ENCODE measurements around the gene RPL28.

The RPL28 gene

GRCh38 chr19:55385724-55386492 lies at the start of gene RPL28:
TSS of gene RPL28 (plus strand) at chr19:55385932. CDS start at chr19:55386358, 426 bp downstream.
- peak; percentile 95 to 98 (median 97) for DNase-seq (ENCODE audit: low read depth in 3 of 3)

DNA sequence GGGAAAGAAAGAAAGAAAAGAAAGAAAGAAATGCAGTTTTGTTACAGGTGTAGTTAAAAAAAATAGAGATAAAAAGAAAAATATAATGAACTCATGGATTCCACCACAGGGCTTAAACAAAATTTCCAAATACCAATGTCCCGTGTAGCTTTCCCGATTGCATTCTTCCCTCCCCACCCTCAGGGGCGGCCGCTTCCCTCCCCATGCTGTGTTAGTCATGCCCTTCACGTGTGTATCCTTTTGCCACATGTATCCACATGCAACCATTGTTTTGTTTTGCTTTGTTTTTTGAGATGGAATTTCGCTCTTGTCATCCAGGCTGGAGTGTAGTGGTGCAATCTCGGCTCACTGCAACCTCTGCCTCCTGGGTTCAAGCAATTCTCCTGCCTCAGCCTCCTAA lies 49.6 kb upstream of the RPL28 start:
- DNase-seq (ENCODE audit: low read depth in 3 of 3): no peak

DNA sequence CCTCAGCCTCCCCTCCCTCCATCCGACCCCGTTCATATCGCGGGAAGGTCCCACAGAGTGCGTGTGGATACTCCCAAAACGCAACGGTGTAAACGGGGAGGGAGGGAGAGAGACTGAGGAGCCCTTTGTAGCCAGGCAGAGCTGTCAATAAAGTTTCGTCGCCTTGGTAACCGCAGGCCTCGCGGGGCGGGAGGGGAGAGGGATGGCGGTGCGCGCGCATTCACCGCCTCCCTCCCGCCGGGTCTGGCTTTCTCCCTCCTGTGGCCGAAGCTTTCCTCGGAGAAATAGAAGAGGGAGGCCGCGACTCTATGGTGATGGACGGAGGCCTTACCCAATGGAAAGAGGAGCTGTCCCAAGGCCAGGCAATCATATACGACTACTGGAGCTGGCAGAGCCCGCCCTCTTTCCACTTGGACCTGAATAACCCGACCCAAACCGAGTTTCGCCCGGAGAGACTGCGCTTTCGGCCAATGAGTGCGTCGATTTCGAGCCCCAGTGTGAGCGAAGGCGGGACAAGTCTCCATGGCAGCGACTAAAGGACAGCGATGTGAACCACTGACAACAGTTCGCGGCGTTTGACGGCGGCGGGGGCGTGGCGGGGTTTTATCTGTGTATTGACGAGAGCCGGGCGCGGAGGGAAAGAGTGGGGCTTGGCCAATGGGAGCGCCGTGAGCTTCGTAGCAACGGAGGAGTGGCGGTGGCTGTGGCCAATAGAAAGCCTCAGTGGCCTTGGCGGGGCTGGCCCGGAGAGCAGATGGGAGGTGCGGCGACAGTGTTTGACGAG lies 46.4 kb upstream of the RPL28 start, which contains the start of gene KMT5C:
Gene KMT5C, plus strand, starts transcription at position 772 of the 784 bp plus-strand sequence. CDS start 2,061 bp downstream, outside the sequence.
- peak; percentile 100 for DNase-seq (ENCODE audit: low read depth in 3 of 3)

GRCh38 chr19:55339889-55340783 lies 45.6 kb upstream of the RPL28 start:
- DNase-seq (ENCODE audit: low read depth in 3 of 3): peak in 1 of 3 experiments; percentile 17

DNA sequence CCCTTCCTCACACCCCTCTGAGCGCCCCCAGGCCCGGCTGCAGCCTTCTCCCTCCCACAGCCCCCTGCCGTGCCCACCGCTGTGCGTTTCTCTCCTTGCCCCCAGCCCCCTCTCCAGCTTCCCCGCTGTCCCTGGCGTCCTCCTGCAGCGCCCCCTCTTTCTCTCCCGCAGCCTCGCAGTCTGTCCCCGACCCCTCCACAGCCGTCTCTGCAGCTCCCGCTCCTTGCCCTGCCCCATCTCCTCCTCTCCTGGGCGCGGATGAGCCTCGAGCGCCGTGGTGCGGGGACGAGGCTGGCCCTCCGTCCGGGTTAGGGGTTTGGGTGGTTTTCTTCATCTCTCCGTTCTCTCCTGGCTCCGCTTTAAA lies 45.0 kb upstream of the RPL28 start:
- DNase-seq (ENCODE audit: low read depth in 3 of 3): no peak

DNA sequence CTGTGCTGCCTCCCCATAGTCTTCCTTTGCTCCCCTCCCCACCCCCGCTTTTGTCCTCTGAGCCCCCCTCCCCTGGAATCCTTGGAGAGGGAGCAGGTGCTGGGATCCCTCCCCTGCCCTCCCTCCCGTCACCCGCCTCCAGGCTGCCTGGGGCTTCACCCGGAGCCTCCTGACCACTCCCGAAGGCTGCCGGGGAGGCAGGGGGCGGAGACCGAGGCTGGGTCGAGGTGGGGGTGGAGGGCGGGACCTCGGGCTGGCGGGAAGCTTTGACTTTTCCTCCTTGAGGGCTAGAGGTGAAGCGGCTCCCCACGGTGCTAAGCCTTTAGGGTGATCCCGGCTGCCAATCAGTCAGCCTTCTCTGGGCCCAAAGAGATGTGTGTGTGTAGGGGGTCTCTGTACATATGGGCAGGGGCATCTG lies 44.6 kb upstream of the RPL28 start:
- DNase-seq (ENCODE audit: low read depth in 3 of 3): peak; percentile 27 to 79 (median 48)

DNA sequence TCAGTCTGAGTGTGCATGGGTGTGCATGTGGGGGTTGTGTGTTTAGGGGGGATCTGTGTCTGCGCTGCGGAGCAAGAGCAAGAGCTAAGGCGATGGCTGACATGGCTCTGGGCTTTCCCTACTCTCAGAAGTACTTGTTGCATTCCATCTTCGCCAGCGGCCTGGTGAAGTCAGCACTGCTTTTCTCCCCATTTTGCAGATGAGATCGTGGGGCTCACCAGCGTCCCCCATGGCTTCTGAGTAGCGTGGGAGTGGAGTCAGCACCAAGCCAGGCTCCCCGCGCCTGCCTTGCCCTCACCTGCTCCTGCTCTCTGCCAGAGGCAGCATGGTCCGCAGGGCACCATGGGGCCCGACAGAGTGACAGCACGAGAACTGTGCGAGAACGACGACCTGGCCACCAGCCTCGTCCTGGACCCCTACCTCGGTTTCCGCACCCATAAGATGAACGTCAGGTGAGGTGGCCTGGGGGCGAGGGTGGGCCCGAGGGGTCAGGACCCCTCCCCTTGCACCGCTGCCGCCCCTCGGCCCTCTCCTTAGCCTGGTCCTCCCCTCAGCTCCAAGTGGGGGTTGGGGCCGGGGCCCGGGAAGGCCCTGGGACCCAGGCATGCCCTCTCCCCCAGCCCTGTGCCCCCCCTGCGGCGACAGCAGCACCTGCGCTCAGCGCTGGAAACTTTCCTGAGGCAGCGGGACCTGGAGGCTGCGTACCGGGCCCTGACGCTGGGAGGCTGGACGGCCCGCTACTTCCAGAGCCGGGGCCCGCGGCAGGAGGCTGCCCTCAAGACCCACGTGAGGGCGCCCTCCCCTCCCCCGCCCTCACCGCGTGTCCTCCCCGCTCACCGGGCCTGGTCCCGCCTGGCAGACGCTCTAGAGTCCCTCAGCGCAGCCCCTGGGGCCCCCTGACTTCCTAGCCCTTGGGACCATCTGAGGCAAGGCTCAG lies 43.9 kb upstream of the RPL28 start:
- DNase-seq (ENCODE audit: low read depth in 3 of 3): no peak

GRCh38 chr19:55344444-55344843 lies 41.3 kb upstream of the RPL28 start:
- DNase-seq (ENCODE audit: low read depth in 3 of 3): no peak

GRCh38 chr19:55345101-55345817 lies 40.5 kb upstream of the RPL28 start:
- no peak for DNase-seq (ENCODE audit: low read depth in 3 of 3)

DNA sequence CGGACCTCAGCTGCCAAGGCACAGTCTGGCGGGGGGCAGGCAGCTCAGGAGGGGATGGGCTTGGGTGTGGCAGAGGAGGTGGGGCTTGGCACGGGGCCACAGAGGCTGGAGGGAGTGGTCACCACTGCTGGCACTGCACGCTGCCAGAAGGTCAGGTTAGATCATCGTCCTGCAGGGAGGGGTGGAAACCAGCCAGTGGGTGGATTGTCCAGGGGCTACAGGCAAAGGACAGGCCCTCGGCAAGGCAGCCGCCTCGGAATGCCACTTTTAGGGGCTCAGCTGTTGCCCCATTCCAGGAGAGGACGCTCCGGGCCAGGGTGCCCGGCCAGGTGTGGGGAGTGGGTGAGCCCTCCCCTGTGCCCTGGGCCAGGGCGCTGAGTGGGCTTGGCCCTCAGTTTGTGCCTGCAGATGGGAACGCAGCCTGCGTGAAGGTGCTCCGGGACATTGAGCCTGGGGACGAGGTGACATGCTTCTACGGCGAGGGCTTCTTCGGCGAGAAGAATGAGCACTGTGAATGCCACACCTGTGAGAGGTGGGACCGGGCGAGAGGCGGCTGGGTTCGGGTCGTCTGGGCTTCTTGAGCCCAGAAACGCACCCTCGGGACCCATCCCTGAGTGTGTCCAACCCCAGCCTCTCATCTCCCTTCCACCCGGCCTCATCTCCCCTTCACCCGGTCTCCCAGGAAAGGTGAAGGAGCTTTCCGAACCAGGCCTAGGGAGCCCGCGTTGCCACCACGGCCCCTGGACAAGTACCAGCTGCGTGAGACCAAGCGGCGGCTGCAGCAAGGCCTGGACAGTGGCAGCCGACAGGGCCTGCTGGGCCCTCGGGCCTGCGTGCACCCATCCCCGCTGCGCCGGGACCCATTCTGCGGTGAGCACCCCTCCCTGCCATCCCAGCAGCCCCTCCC lies 39.7 kb upstream of the RPL28 start:
- DNase-seq (ENCODE audit: low read depth in 3 of 3): no peak

- no peak for DNase-seq (ENCODE audit: low read depth in 3 of 3)
Measured at GRCh38 chr19:55346725-55347441, 38.8 kb upstream of the RPL28 start.

- no peak for DNase-seq (ENCODE audit: low read depth in 3 of 3)
Measured at GRCh38 chr19:55347442-55348009, 38.2 kb upstream of the RPL28 start.

GRCh38 chr19:55348317-55349034 lies 37.3 kb upstream of the RPL28 start:
- DNase-seq (ENCODE audit: low read depth in 3 of 3): no peak

- no peak for DNase-seq (ENCODE audit: low read depth in 3 of 3)
Measured at GRCh38 chr19:55350620-55351315, 35.0 kb upstream of the RPL28 start.

DNA sequence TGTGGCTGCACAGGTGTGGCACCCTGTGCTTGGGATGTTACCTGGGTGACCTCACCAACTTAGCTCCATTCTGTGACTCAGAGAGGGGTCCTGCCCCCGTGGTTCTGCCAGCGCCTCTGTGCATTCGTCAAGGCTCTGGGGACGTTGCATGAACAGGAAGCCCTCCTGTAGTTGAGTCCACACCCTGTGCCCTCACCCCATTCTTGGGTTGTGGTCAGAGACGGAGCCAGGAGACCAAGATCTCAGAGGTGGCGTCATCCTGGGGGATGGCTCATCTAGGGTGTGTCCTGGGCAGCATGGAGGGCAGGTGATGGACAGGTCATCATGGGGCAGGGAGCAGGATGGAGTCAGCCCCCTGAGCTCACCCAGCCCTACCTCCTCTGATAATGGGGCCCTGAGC lies 33.7 kb upstream of the RPL28 start:
- DNase-seq (ENCODE audit: low read depth in 3 of 3): no peak

DNA sequence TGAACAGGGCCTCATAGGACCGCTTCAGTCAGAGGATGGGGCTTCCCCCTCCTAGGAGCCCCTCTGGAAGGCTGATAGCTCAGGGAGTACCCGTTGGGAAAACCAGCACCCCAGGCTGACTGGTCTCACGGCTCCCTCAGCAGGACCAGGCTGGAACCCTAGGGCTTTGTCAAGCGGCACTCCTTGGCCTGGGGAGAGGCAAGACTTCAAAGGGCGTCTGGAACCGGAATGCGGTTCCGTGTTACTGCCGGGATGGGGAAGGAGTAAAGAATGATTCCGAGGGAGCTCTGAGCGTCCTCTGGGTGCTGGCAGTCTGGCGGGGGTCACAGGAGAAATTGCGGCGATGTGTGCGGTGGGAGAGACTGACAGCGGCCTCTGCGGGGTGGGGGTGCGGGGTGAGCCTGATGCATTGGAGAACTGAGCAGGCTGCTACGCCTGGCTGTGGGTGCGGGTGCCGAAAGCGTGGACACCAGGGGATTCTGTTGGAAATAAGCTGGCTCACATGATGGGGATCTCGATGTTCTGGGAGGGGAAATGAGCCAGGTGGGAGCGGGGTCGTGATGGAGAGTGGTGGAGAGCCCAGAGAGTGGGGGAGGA lies 33.1 kb upstream of the RPL28 start:
- DNase-seq (ENCODE audit: low read depth in 3 of 3): no peak
